Choroid plexus epithelial cell (primary cell): ENCODE results near the gene KLHL21.
A peak's percentile ranks its signal among the peaks of the same experiment; 100 is the strongest.

Source experiments
- DNase-seq: peaks from one replicate; pipeline ENCODE4 v3.0.0-alpha.2; 2010; ENCODE audit warnings: low read depth
- H3K4me3 ChIP-seq: 2 replicates; pipeline ENCODE4 v1.5.1; 2011; ENCODE audit warnings: low read depth, mild to moderate bottlenecking, control low read depth, low read length, moderate library complexity
- TF ChIP-seq, protein P1 (sequence below): conservative IDR thresholded peaks from 2 replicates; pipeline ENCODE4 v1.5.1; 2011; ENCODE audit warnings: low read depth, mild to moderate bottlenecking, control low read depth, inconsistent platforms, low read length, moderate library complexity

Gene KLHL21

DNA sequence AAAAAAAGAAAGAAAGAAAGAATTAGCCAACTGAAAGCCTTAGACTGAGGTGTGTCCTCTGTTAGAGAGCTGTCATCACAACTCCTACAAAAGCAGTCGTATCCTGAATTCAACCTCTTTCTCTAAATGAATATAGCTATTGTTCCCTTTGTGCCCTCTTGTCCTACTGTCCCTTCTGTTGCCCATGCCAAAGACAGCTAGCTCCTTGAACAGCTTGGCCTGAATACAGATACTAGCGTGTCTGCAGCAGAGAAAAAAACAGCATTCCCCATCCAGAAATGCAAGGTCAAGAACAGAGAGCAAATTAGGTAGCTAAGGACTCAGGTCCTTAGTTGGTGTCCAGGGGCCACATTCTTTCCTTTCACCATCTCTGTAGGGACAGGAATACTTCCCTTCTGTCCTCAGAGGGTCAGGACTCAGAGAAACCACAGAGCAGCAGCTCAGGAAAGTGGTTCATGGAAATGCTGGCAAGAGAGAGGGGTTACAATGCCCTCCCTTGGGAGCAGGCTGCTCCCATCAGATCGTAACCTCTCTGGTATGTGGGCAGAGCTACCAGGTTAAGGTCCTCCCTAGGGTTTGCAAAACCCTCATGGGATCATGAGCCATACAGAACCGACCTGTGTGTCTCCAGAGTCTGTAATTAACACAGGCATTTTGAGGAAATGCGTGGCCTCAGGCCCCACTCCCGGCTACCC lies 24.7 kb downstream of the KLHL21 start:
- no peak overlapping the region for H3K4me3 ChIP-seq
- no peak for DNase-seq
- TF ChIP-seq, protein P1, sequence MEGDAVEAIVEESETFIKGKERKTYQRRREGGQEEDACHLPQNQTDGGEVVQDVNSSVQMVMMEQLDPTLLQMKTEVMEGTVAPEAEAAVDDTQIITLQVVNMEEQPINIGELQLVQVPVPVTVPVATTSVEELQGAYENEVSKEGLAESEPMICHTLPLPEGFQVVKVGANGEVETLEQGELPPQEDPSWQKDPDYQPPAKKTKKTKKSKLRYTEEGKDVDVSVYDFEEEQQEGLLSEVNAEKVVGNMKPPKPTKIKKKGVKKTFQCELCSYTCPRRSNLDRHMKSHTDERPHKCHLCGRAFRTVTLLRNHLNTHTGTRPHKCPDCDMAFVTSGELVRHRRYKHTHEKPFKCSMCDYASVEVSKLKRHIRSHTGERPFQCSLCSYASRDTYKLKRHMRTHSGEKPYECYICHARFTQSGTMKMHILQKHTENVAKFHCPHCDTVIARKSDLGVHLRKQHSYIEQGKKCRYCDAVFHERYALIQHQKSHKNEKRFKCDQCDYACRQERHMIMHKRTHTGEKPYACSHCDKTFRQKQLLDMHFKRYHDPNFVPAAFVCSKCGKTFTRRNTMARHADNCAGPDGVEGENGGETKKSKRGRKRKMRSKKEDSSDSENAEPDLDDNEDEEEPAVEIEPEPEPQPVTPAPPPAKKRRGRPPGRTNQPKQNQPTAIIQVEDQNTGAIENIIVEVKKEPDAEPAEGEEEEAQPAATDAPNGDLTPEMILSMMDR, result no peak

DNA sequence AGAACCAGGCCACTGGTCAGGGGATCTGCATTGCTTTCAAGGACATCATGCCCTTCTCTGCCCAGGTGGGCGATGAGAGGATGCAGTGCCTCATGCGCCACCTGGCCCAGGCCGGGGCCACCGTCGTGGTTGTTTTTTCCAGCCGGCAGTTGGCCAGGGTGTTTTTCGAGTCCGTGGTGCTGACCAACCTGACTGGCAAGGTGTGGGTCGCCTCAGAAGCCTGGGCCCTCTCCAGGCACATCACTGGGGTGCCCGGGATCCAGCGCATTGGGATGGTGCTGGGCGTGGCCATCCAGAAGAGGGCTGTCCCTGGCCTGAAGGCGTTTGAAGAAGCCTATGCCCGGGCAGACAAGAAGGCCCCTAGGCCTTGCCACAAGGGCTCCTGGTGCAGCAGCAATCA lies 27.9 kb downstream of the KLHL21 start:
- DNase-seq, result no peak
- TF ChIP-seq, protein P1, result no peak
- no peak overlapping the region for H3K4me3 ChIP-seq

- TF ChIP-seq, protein P1, result no peak
- DNase-seq, result peak; percentile 54
- H3K4me3 ChIP-seq, result no peak overlapping the region
Observed at GRCh38 chr1:6574025-6574620, 28.5 kb downstream of the KLHL21 start.

GRCh38 chr1:6572653-6573383 lies 29.9 kb downstream of the KLHL21 start:
- H3K4me3 ChIP-seq, result no peak overlapping the region
- DNase-seq, result no peak
- TF ChIP-seq, protein P1, result no peak

DNA sequence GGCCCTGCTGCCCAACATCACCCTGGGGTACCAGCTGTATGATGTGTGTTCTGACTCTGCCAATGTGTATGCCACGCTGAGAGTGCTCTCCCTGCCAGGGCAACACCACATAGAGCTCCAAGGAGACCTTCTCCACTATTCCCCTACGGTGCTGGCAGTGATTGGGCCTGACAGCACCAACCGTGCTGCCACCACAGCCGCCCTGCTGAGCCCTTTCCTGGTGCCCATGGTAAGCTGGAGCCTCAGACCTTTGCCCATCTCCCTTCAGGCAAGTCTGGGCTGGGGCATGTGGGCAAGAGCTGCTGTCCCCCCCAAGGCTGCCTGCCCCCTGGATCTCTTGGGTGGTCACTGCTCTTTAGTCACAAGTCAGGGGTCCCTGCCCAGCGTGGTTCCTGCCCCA lies 31.7 kb downstream of the KLHL21 start:
- TF ChIP-seq, protein P1, result no peak
- no peak for DNase-seq
- no peak overlapping the region for H3K4me3 ChIP-seq

GRCh38 chr1:6570100-6570499 lies 32.6 kb downstream of the KLHL21 start:
- DNase-seq, result no peak
- TF ChIP-seq, protein P1, result no peak
- H3K4me3 ChIP-seq, result no peak overlapping the region
